ENCODE data around the gene COPB1. TPM values are rescaled to one million over a fixed set of nuclear protein-coding genes. Genes with fewer than 3 reads are reported as not detected.

Gene COPB1
- total and polyA plus RNA-seq, 2 of the 8 experiments (the other 6 are each of a cell fraction or from before 2014, with no cell fraction given) = 28.7 to 72.1 TPM

DNA sequence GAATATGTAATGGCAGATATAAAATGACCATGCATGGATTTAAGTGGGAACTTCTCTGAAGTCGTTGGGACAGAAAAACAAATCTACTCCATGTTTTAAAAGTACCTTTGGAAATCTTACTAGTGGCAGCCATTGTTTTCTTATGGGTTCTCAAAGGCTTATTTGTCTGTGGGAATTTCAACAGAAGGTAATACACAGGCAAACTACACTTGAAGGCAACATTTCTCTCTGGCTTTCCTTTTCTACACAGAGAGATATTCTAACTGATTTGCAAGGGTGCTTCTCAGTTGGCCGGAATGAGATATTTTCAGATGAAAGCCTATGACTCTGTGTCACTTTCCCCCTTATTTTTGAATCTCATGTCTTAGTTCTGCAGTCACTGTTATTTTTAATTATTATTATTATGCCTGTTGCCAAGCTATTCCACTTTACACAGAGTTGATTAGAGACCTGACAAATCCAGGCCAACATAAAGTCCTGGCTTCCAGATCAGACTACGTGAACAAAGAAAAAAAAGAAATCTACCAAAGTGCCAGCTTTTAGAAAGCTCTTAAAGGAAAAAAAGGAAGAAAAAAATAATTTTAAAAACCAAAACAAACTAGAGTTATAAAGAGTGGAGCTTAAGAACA, 39.4 kb upstream of the COPB1 start:
- Histone ChIP-seq H3K14ac (ENCODE audit: insufficient read length) (no peak overlapping the region), H3K79me1 (ENCODE audit: low read depth, low read length) (no peaks in the 10 kb centered on the region), H3K36me3 (ENCODE audit: control insufficient read depth in 2 of 4, insufficient read depth in 4 of 4, low read length in 3 of 4) (no peaks in the 10 kb centered on the region), H2BK12ac (ENCODE audit: low read depth, low read length) (no peak overlapping the region), H3K79me2 (ENCODE audit: control insufficient read depth in 1 of 2, insufficient read depth in 2 of 2, low read length in 2 of 2) (no peaks in the 10 kb centered on the region), H3K27ac (ENCODE audit: low read depth, low read length) (no peak overlapping the region), H3K23me2 (ENCODE audit: low read depth, low read length) (no peaks in the 10 kb centered on the region), H2AK5ac (ENCODE audit: low read depth, low read length) (no peak overlapping the region), H4K8ac (ENCODE audit: extremely low read depth, insufficient read depth, low read length) (no peak overlapping the region), H3K4me1 (replicated peaks in 1 of 4; ENCODE audit: control insufficient read depth in 3 of 4, insufficient read depth in 4 of 4, low read length in 3 of 4) (peaks cover 2 to 7% (median 6%) of the 10 kb centered on the region in 4 experiments), H2AFZ (ENCODE audit: low read length) (no peak overlapping the region), H4K91ac (replicated peaks; ENCODE audit: insufficient read length, low read length) (no peak overlapping the region), H3K4me3 (ENCODE audit: extremely low read depth in 1 of 4, insufficient read depth in 2 of 4, low read depth in 3 of 4, low read length in 4 of 4) (no peak overlapping the region), H2BK20ac (ENCODE audit: low read length) (no peak overlapping the region), H3K23ac (ENCODE audit: insufficient read length) (no peak overlapping the region), H2BK5ac (ENCODE audit: low read depth, low read length) (no peak overlapping the region), H3K9me3 (ENCODE audit: insufficient read depth in 2 of 2, low read depth in 1 of 2, low read length in 1 of 2) (no peaks in the 10 kb centered on the region), H3K18ac (ENCODE audit: extremely low read depth, low read length) (no peak overlapping the region), H4K20me1 (replicated peaks in 1 of 2; ENCODE audit: control insufficient read depth in 1 of 2, insufficient read depth in 2 of 2, low read length in 2 of 2) (no peaks in the 10 kb centered on the region), H2BK15ac (ENCODE audit: low read length) (no peak overlapping the region), H3K56ac (replicated peaks; ENCODE audit: insufficient read length, low read depth, low read length) (no peak overlapping the region), H3K9ac (replicated peaks in 1 of 4; ENCODE audit: extremely low read depth in 1 of 4, low read depth in 3 of 4, low read length in 3 of 4) (no peak overlapping the region), H3K27me3 (replicated peaks in 1 of 4; ENCODE audit: control insufficient read depth in 3 of 4, extremely low read depth in 1 of 4, insufficient read depth in 3 of 4, low read length in 3 of 4) (no peaks in the 10 kb centered on the region; a peak in 2 of 7 replicates), H2BK120ac (replicated peaks; ENCODE audit: low read depth, low read length) (no peak overlapping the region), H3K4me2 (ENCODE audit: insufficient read depth in 1 of 2, low read depth in 2 of 2, low read length in 2 of 2) (no peak overlapping the region), H3K4ac (replicated peaks; ENCODE audit: insufficient read length, low read depth, low read length) (no peak overlapping the region), H4K5ac (ENCODE audit: insufficient read length, low read depth, low read length) (no peak overlapping the region)
- CTCF ChIA-PET (ENCODE audit: partially characterized antibody) = interaction anchor here (0.8 to 3.0 kb wide), 6 partner anchors 8 to 512 kb away, joined by 3 to 19 read pairs (median 3); no protein-coding TSS in a partner anchor
- FAIRE-seq (no peak), DNase-seq (ENCODE audit: low read depth in 1 of 2, low spot score in 2 of 2) (no peak)
- TF ChIP-seq RAD21 (IDR thresholded peaks at IDR 0.05 in 1 of 2, conservative IDR thresholded peaks at IDR 0.05 in 1 of 2; ENCODE audit: low read depth in 2 of 2, low read length in 2 of 2) (no peak), TEAD4 (IDR thresholded peaks at IDR 0.05; ENCODE audit: low read depth, low read length) (no peak), ZNF274 (IDR thresholded peaks at IDR 0.05; ENCODE audit: borderline replicate concordance, extremely low read depth, low read length) (no peak), SIX5 (IDR thresholded peaks at IDR 0.05; ENCODE audit: low read depth, low read length) (no peak), CBX5 (IDR thresholded peaks at IDR 0.05; ENCODE audit: low read depth, low read length) (no peak), KDM4A (IDR thresholded peaks at IDR 0.05; ENCODE audit: low read depth, low read length, severe bottlenecking) (no peak), TAF7 (optimal IDR thresholded peaks at IDR 0.05; ENCODE audit: borderline replicate concordance, low read depth, low read length) (no peak)
- TF ChIP-seq, protein P1, sequence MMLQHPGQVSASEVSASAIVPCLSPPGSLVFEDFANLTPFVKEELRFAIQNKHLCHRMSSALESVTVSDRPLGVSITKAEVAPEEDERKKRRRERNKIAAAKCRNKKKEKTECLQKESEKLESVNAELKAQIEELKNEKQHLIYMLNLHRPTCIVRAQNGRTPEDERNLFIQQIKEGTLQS (IDR thresholded peaks at IDR 0.05; ENCODE audit: insufficient read depth, low read depth, low read length) = no peak
- POLR2A ChIA-PET (ENCODE audit: partially characterized antibody) = interaction anchor here (1.1 kb wide), 1 partner anchor 16 kb away, joined by 3 read pairs; no protein-coding TSS in a partner anchor
- WGBS, 2 experiments (ENCODE audit: extremely low coverage in 1 of 2, insufficient coverage in 1 of 2, insufficient read length in 1 of 2, insufficient replicate concordance in 2 of 2, low coverage in 1 of 2, low lambda C conversion rate in 2 of 2, missing lambda C conversion rate in 1 of 2) = 90% methylated on average over 3 of the region's 3 CpGs; no CpG with 5 or more reads in 1 of the 2 experiments

Data from H1 (cell line).